Measurements from ENCODE around the gene FAM47E. TPM values are rescaled to one million over a fixed set of nuclear protein-coding genes. Genes with fewer than 3 reads are reported as not detected.

FAM47E gene
- total and polyA plus RNA-seq, 2 of the 8 experiments (the other 6 are each of a cell fraction or from before 2014, with no cell fraction given), result 1.3 to 1.4 TPM

DNA sequence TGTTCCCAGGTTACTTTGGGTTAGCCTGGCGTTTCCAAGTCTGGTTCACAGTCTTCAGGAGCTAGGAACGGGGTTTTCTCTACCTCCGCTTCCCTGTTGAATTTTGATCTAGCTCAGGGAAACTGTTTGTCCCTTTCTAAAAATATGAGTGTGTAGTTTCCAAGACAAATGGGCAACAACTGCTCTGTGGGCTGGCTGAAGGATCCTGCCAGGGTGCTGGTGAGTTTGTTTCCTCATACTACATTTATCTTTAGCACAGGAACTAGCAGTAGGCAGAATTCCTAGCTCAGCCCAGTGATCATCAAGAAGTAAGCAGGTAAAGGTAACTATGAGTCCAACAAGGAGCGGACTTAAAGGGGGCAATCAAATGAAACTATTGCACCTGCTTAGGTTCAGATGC, 13.3 kb upstream of the FAM47E start:
- Histone ChIP-seq H3K23me2 (ENCODE audit: low read depth, low read length) (no peaks in the 10 kb centered on the region), H3K18ac (ENCODE audit: extremely low read depth, low read length) (no peak overlapping the region), H2BK120ac (replicated peaks; ENCODE audit: low read depth, low read length) (no peak overlapping the region), H3K4me3 (ENCODE audit: extremely low read depth in 1 of 4, insufficient read depth in 2 of 4, low read depth in 3 of 4, low read length in 4 of 4) (no peak overlapping the region), H3K23ac (ENCODE audit: insufficient read length) (no peak overlapping the region), H3K9me3 (ENCODE audit: insufficient read depth in 2 of 2, low read depth in 1 of 2, low read length in 1 of 2) (peaks cover 3 to 6% of the 10 kb centered on the region in 2 experiments; a peak in 2 of 4 replicates), H2BK5ac (ENCODE audit: low read depth, low read length) (no peak overlapping the region), H3K4me1 (replicated peaks in 1 of 4; ENCODE audit: control insufficient read depth in 3 of 4, insufficient read depth in 4 of 4, low read length in 3 of 4) (peaks cover 2 to 9% (median 4%) of the 10 kb centered on the region in 4 experiments; a peak in 6 of 7 replicates), H3K27ac (ENCODE audit: low read depth, low read length) (no peak overlapping the region), H2AFZ (ENCODE audit: low read length) (no peak overlapping the region), H3K4ac (replicated peaks; ENCODE audit: insufficient read length, low read depth, low read length) (no peak overlapping the region), H2BK12ac (ENCODE audit: low read depth, low read length) (no peak overlapping the region), H2BK15ac (ENCODE audit: low read length) (no peak overlapping the region), H3K4me2 (ENCODE audit: insufficient read depth in 1 of 2, low read depth in 2 of 2, low read length in 2 of 2) (no peak overlapping the region), H4K20me1 (replicated peaks in 1 of 2; ENCODE audit: control insufficient read depth in 1 of 2, insufficient read depth in 2 of 2, low read length in 2 of 2) (no peaks in the 10 kb centered on the region), H4K91ac (replicated peaks; ENCODE audit: insufficient read length, low read length) (no peak overlapping the region), H2BK20ac (ENCODE audit: low read length) (no peak overlapping the region), H3K79me2 (ENCODE audit: control insufficient read depth in 1 of 2, insufficient read depth in 2 of 2, low read length in 2 of 2) (peaks cover 0 to 1% of the 10 kb centered on the region in 2 experiments; a peak in 1 of 4 replicates), H3K9ac (replicated peaks in 1 of 4; ENCODE audit: extremely low read depth in 1 of 4, low read depth in 3 of 4, low read length in 3 of 4) (no peak overlapping the region), H3K27me3 (replicated peaks in 1 of 4; ENCODE audit: control insufficient read depth in 3 of 4, extremely low read depth in 1 of 4, insufficient read depth in 3 of 4, low read length in 3 of 4) (no peaks in the 10 kb centered on the region), H2AK5ac (ENCODE audit: low read depth, low read length) (no peak overlapping the region), H3K14ac (ENCODE audit: insufficient read length) (no peak overlapping the region), H4K5ac (ENCODE audit: insufficient read length, low read depth, low read length) (no peak overlapping the region), H3K56ac (replicated peaks; ENCODE audit: insufficient read length, low read depth, low read length) (no peak overlapping the region), H3K79me1 (ENCODE audit: low read depth, low read length) (no peaks in the 10 kb centered on the region), H4K8ac (ENCODE audit: extremely low read depth, insufficient read depth, low read length) (no peak overlapping the region), H3K36me3 (ENCODE audit: control insufficient read depth in 2 of 4, insufficient read depth in 4 of 4, low read length in 3 of 4) (no peaks in the 10 kb centered on the region)
- CTCF ChIA-PET (ENCODE audit: partially characterized antibody), result interaction anchor here (1.1 to 1.8 kb wide), 2 partner anchors 68 to 140 kb away, joined by 3 to 6 read pairs; no protein-coding TSS in a partner anchor
- 81% methylated on average over 4 of the region's 4 CpGs; no CpG with 5 or more reads in 1 of the 2 experiments for whole genome bisulfite sequencing, 2 experiments (ENCODE audit: extremely low coverage in 1 of 2, insufficient coverage in 1 of 2, insufficient read length in 1 of 2, insufficient replicate concordance in 2 of 2, low coverage in 1 of 2, low lambda C conversion rate in 2 of 2, missing lambda C conversion rate in 1 of 2)
- no peak for FAIRE-seq
- no peak for TF ChIP-seq SRF (IDR thresholded peaks at IDR 0.05; ENCODE audit: low read depth, low read length)
- no peak for TF ChIP-seq CBX8 (IDR thresholded peaks at IDR 0.05; ENCODE audit: borderline replicate concordance, low read depth, low read length)
- no peak for TF ChIP-seq CEBPB (IDR thresholded peaks at IDR 0.05; ENCODE audit: low read depth, low read length)
- TF ChIP-seq JUN (IDR thresholded peaks at IDR 0.05; ENCODE audit: low read depth, low read length), result no peak
- TF ChIP-seq GTF2F1 (IDR thresholded peaks at IDR 0.05; ENCODE audit: borderline replicate concordance, low read depth, low read length), result no peak
- TF ChIP-seq CTBP2 (IDR thresholded peaks at IDR 0.05; ENCODE audit: borderline replicate concordance, insufficient read depth, insufficient read length, low read length), result no peak
- no peak for TF ChIP-seq SP2 (IDR thresholded peaks at IDR 0.05; ENCODE audit: low read length)
- DNase-seq (ENCODE audit: low read depth in 1 of 2, low spot score in 2 of 2), result no peak
- POLR2A ChIA-PET (ENCODE audit: partially characterized antibody), result no interaction called here

Measured in H1 (cell line).